Measurements from ENCODE around the gene LMTK3.
"Not testable (repeated sequence)": the region's sequence is repeated elsewhere in the genome, so short reads cannot be mapped to it uniquely, and the experiment has no call there.

The LMTK3 gene

DNA sequence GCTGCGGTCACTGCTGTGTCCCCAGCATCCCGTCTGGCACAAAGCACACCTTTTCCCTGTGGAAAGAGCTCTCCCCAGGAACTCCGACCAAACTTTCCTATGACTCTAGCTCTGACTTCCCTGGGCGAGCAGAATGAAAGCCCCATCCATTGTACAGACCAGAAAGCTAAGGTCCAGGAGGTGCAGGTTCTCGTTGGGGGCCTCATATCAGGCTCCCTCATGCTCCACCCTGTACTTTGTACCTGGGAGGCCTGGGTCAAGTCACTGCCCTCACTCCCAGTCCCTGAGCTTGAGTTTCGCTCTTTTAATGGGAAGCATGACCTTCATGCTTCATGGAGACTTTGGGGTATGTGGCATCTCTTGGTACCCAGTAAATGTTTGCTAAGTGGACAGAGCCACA, 24.1 kb downstream of the LMTK3 start:
- H3K4me1 ChIP-seq (ENCODE audit: control insufficient read depth, low read length) = peaks cover 29% of the 10 kb centered on the region
- H3K4me3 ChIP-seq (ENCODE audit: low read length) = no peak overlapping the region
- no peaks in the 10 kb centered on the region for H3K36me3 ChIP-seq (ENCODE audit: control insufficient read depth, low read length)
- no peak overlapping the region for H3K4me2 ChIP-seq (ENCODE audit: low read length)
- H3F3A ChIP-seq (ENCODE audit: control insufficient read depth, insufficient read depth) = no peaks in the 10 kb centered on the region; the same call in 1 of the 2 replicates
- no peaks in the 10 kb centered on the region for H3K9me2 ChIP-seq (replicated peaks; ENCODE audit: control insufficient read depth, low read length)
- H3K27ac ChIP-seq (ENCODE audit: low read depth, low read length) = no peak overlapping the region
- TF ChIP-seq, protein P1, sequence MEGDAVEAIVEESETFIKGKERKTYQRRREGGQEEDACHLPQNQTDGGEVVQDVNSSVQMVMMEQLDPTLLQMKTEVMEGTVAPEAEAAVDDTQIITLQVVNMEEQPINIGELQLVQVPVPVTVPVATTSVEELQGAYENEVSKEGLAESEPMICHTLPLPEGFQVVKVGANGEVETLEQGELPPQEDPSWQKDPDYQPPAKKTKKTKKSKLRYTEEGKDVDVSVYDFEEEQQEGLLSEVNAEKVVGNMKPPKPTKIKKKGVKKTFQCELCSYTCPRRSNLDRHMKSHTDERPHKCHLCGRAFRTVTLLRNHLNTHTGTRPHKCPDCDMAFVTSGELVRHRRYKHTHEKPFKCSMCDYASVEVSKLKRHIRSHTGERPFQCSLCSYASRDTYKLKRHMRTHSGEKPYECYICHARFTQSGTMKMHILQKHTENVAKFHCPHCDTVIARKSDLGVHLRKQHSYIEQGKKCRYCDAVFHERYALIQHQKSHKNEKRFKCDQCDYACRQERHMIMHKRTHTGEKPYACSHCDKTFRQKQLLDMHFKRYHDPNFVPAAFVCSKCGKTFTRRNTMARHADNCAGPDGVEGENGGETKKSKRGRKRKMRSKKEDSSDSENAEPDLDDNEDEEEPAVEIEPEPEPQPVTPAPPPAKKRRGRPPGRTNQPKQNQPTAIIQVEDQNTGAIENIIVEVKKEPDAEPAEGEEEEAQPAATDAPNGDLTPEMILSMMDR (IDR thresholded peaks at IDR 0.05; ENCODE audit: low read depth, low read length, poor library complexity, severe bottlenecking) = no peak
- TF ChIP-seq EZH2phosphoT487 (IDR thresholded peaks at IDR 0.05; ENCODE audit: borderline replicate concordance, low read length) = no peak
- no peaks in the 10 kb centered on the region for H3K79me2 ChIP-seq (ENCODE audit: control insufficient read depth, low read length)
- H4K20me1 ChIP-seq (ENCODE audit: control insufficient read depth, insufficient read depth, low read depth, low read length) = no peaks in the 10 kb centered on the region
- no peaks in the 10 kb centered on the region for H3K9me3 ChIP-seq (ENCODE audit: control insufficient read depth, insufficient read depth, low read length)
- H3K27me3 ChIP-seq (ENCODE audit: control insufficient read depth, low read length) = peaks cover 10% of the 10 kb centered on the region

DNA sequence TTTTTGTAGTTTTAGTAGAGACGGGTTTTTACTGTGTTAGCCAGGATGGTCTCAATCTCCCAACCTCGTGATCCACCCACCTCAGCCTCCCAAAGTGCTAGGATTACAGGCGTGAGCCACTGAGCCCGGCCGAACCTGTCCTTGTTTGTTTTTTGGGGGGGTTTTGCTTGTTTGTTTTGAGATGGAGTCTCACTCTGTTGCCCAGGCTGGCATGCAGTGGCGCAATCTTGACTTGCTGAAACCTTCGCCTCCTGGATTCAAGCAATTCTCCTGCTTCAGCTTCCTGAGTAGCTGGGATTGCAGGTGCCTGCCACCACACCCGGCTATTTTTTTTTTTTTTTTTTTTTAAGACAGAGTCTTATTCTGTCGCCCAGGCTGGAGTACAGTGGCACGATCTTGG, 24.9 kb downstream of the LMTK3 start:
- not testable (repeated sequence) for H3K79me2 ChIP-seq (ENCODE audit: control insufficient read depth, low read length); H3K27ac ChIP-seq (ENCODE audit: low read depth, low read length); H3K9me3 ChIP-seq (ENCODE audit: control insufficient read depth, insufficient read depth, low read length); H3K9me2 ChIP-seq (replicated peaks; ENCODE audit: control insufficient read depth, low read length); H4K20me1 ChIP-seq (ENCODE audit: control insufficient read depth, insufficient read depth, low read depth, low read length); H3F3A ChIP-seq (ENCODE audit: control insufficient read depth, insufficient read depth); H3K4me3 ChIP-seq (ENCODE audit: low read length); H3K4me2 ChIP-seq (ENCODE audit: low read length); H3K36me3 ChIP-seq (ENCODE audit: control insufficient read depth, low read length)
- H3K27me3 ChIP-seq (ENCODE audit: control insufficient read depth, low read length) = peaks cover 10% of the 10 kb centered on the region
- peaks cover 21% of the 10 kb centered on the region for H3K4me1 ChIP-seq (ENCODE audit: control insufficient read depth, low read length)

DNA sequence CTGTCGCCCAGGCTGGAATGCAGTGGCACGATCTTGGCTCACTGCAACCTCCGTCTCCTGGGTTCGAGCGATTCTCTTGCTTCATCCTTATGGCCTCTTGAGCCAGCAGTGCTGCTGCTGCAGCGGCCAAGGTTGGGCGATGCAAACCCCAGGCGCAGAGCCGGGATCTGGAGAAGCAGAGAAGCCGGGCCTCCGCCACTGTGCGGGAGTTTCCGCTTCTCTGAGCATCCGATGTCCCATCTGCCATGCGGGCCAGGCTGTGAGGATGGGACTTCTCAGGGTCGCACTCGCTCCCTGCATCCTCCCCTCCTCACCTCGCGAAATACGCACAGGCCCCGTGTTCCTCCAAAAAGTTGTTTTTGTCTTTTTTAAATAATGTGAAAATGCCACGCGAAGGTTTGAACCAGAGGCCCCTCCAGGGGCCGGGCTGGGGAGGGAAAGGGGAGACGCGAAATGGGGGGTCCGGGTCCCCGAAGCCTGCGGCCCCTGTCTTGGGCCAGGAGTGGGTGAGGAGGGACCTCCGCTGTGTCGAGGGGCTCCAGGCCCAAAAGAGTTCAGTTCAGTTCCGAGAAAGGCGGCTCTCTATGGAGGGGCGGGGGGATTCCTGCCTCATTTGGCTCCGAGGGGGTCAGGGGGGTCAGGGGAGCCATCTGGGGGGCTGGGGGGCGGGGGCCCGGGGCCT, 26.6 kb downstream of the LMTK3 start:
- no peaks in the 10 kb centered on the region for H3K9me2 ChIP-seq (replicated peaks; ENCODE audit: control insufficient read depth, low read length)
- no peak overlapping the region for H3K4me2 ChIP-seq (ENCODE audit: low read length)
- TF ChIP-seq EZH2phosphoT487 (IDR thresholded peaks at IDR 0.05; ENCODE audit: borderline replicate concordance, low read length) = no peak
- TF ChIP-seq, protein P1 (IDR thresholded peaks at IDR 0.05; ENCODE audit: low read depth, low read length, poor library complexity, severe bottlenecking) = no peak
- peaks cover 2% of the 10 kb centered on the region for H3K27me3 ChIP-seq (ENCODE audit: control insufficient read depth, low read length)
- H3K36me3 ChIP-seq (ENCODE audit: control insufficient read depth, low read length) = no peaks in the 10 kb centered on the region
- no peak overlapping the region for H3K27ac ChIP-seq (ENCODE audit: low read depth, low read length)
- peaks cover 5% of the 10 kb centered on the region; the same call in 1 of the 2 replicates for H3F3A ChIP-seq (ENCODE audit: control insufficient read depth, insufficient read depth)
- H3K4me3 ChIP-seq (ENCODE audit: low read length) = no peak overlapping the region
- H4K20me1 ChIP-seq (ENCODE audit: control insufficient read depth, insufficient read depth, low read depth, low read length) = no peaks in the 10 kb centered on the region
- H3K4me1 ChIP-seq (ENCODE audit: control insufficient read depth, low read length) = peaks cover 12% of the 10 kb centered on the region
- H3K79me2 ChIP-seq (ENCODE audit: control insufficient read depth, low read length) = no peaks in the 10 kb centered on the region
- H3K9me3 ChIP-seq (ENCODE audit: control insufficient read depth, insufficient read depth, low read length) = no peaks in the 10 kb centered on the region

DNA sequence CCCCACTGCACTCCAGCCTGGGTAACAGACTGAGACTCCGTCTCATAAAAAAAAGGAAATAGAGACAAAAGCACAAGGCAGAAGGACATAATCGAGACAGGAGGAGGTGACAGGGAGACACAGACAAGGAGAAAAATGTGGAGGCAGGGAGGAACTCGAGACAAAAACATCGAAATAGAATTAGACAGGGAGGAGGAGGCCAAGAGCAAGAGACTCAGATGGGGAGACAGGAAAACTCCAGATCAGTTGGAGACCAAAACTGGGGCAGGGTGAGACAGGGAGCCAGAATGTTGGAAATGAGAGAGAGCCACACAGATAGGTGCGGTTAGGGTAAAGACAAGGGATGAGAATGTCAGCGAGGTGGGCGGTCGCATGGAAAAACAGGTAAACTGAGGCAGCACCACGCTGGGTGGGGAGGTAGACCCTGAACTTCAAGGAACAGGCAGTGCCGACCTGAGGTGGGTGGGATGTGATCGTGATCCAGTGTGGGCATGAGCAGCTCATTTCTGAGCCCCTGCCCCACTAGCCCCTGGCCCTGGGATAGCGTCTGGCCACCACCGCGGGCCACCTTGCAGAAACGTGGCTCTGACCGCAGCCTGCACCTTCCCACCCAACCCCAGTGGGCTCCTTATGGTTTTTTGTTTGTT, 27.3 kb downstream of the LMTK3 start:
- H3K4me2 ChIP-seq (ENCODE audit: low read length) = no peak overlapping the region
- no peaks in the 10 kb centered on the region for H3K27me3 ChIP-seq (ENCODE audit: control insufficient read depth, low read length)
- TF ChIP-seq, protein P1 (IDR thresholded peaks at IDR 0.05; ENCODE audit: low read depth, low read length, poor library complexity, severe bottlenecking) = no peak
- TF ChIP-seq EZH2phosphoT487 (IDR thresholded peaks at IDR 0.05; ENCODE audit: borderline replicate concordance, low read length) = no peak
- no peaks in the 10 kb centered on the region for H3K9me3 ChIP-seq (ENCODE audit: control insufficient read depth, insufficient read depth, low read length)
- H3K27ac ChIP-seq (ENCODE audit: low read depth, low read length) = no peak overlapping the region
- H3K36me3 ChIP-seq (ENCODE audit: control insufficient read depth, low read length) = no peaks in the 10 kb centered on the region
- no peaks in the 10 kb centered on the region for H3K79me2 ChIP-seq (ENCODE audit: control insufficient read depth, low read length)
- no peaks in the 10 kb centered on the region for H4K20me1 ChIP-seq (ENCODE audit: control insufficient read depth, insufficient read depth, low read depth, low read length)
- H3K9me2 ChIP-seq (replicated peaks; ENCODE audit: control insufficient read depth, low read length) = no peaks in the 10 kb centered on the region
- H3F3A ChIP-seq (ENCODE audit: control insufficient read depth, insufficient read depth) = peaks cover 5% of the 10 kb centered on the region; the same call in 1 of the 2 replicates
- H3K4me3 ChIP-seq (ENCODE audit: low read length) = no peak overlapping the region
- peaks cover 6% of the 10 kb centered on the region; the same call in 1 of the 2 replicates for H3K4me1 ChIP-seq (ENCODE audit: control insufficient read depth, low read length)
